Mesenchymal stem cell (in vitro differentiated cells and primary cell): ENCODE measurements around the gene NUP214.

Experiments
- DNase-seq: peaks from one replicate; pipeline ENCODE4 v3.0.0-alpha.2; 2013
- H2AFZ ChIP-seq: one replicate; pipeline ENCODE4 v1.6.1; 2013; ENCODE audit warnings: low read depth, mild to moderate bottlenecking, control low read depth, inconsistent platforms, low read length, moderate library complexity
- H2AK5ac ChIP-seq: 2 replicates; pipeline ENCODE4 v1.6.1; 2013; ENCODE audit warnings: low read length, moderate library complexity, mild to moderate bottlenecking, inconsistent platforms; ENCODE audit not compliant: severe bottlenecking
- H2BK120ac ChIP-seq: one replicate; pipeline ENCODE4 v1.6.1; 2013; ENCODE audit warnings: low read depth, mild to moderate bottlenecking, inconsistent platforms, low read length, moderate library complexity
- H2BK12ac ChIP-seq, 2 experiments: one replicate each; pipeline ENCODE4 v1.6.1; 2013; ENCODE audit warnings: inconsistent platforms in 2 of 2, low read length in 2 of 2, mild to moderate bottlenecking in 2 of 2, moderate library complexity in 2 of 2, control low read depth in 1 of 2
- H2BK15ac ChIP-seq: one replicate; pipeline ENCODE4 v1.6.1; 2013; ENCODE audit warnings: mild to moderate bottlenecking, low read depth, inconsistent platforms; ENCODE audit not compliant: poor library complexity, severe bottlenecking
- H2BK5ac ChIP-seq: 2 replicates; pipeline ENCODE4 v1.6.1; 2013; ENCODE audit warnings: low read depth, mild to moderate bottlenecking, low read length, control low read depth, inconsistent platforms; ENCODE audit not compliant: poor library complexity, severe bottlenecking
- H3K14ac ChIP-seq, 2 experiments: one replicate each; pipeline ENCODE4 v1.6.1; 2013; ENCODE audit warnings: inconsistent platforms in 2 of 2, low read length in 2 of 2, control low read depth in 1 of 2, mild to moderate bottlenecking in 1 of 2, moderate library complexity in 1 of 2
- H3K18ac ChIP-seq, 2 experiments: one replicate each; pipeline ENCODE4 v1.6.1; 2013; ENCODE audit warnings: inconsistent platforms in 2 of 2, low read length in 2 of 2, control low read depth in 1 of 2, low read depth in 1 of 2, mild to moderate bottlenecking in 1 of 2
- H3K23ac ChIP-seq, 2 experiments: one replicate each; pipeline ENCODE4 v1.6.1; 2013; ENCODE audit warnings: inconsistent platforms in 2 of 2, low read length in 2 of 2, mild to moderate bottlenecking in 2 of 2, moderate library complexity in 2 of 2, control low read depth in 1 of 2
- H3K27ac ChIP-seq: 2 replicates; pipeline ENCODE4 v1.5.1; 2013; ENCODE audit warnings: mild to moderate bottlenecking, moderate library complexity, low read length, control low read depth, inconsistent platforms; ENCODE audit not compliant: poor library complexity, severe bottlenecking
- H3K27me3 ChIP-seq, 2 experiments: 2 replicates each; pipeline versions ENCODE4 v1.6.1 to v1.7.0; 2013; ENCODE audit warnings: low read length in 2 of 2, mild to moderate bottlenecking in 2 of 2, moderate library complexity in 2 of 2, control low read depth in 1 of 2, inconsistent platforms in 1 of 2; ENCODE audit not compliant: control insufficient read depth in 1 of 2, insufficient read depth in 1 of 2
- H3K36me3 ChIP-seq, 2 experiments: 2 replicates each; pipeline versions ENCODE4 v1.6.1 to v1.7.0; 2013; ENCODE audit warnings: low read length in 2 of 2, control low read depth in 1 of 2, inconsistent platforms in 1 of 2, low read depth in 1 of 2, mild to moderate bottlenecking in 1 of 2; ENCODE audit not compliant: insufficient read depth in 2 of 2, control insufficient read depth in 1 of 2
- H3K4ac ChIP-seq, 2 experiments: one replicate each; pipeline ENCODE4 v1.6.1; 2013; ENCODE audit warnings: inconsistent platforms in 2 of 2, low read length in 2 of 2, mild to moderate bottlenecking in 2 of 2, moderate library complexity in 2 of 2, control low read depth in 1 of 2, low read depth in 1 of 2
- H3K4me1 ChIP-seq: 2 replicates; pipeline ENCODE4 v1.6.1; 2013; ENCODE audit warnings: low read depth, low read length, control low read depth; ENCODE audit not compliant: control insufficient read depth, insufficient read depth
- H3K4me2 ChIP-seq: 2 replicates; pipeline ENCODE4 v1.6.1; 2013; ENCODE audit warnings: low read length, mild to moderate bottlenecking, inconsistent platforms; ENCODE audit not compliant: poor library complexity, severe bottlenecking
- H3K4me3 ChIP-seq, 2 experiments: 2 replicates each; pipeline versions ENCODE4 v1.5.1 to v1.7.0; 2013; ENCODE audit warnings: low read length in 2 of 2, mild to moderate bottlenecking in 2 of 2, control low read depth in 1 of 2, low read depth in 1 of 2; ENCODE audit not compliant: insufficient read depth in 1 of 2
- H3K79me1 ChIP-seq: replicated peaks from 2 replicates; pipeline ENCODE4 v1.6.1; 2013; ENCODE audit warnings: mild to moderate bottlenecking, control low read depth, low read length, inconsistent platforms; ENCODE audit not compliant: poor library complexity, severe bottlenecking
- H3K9ac ChIP-seq: 2 replicates; pipeline ENCODE4 v1.7.0; 2013; ENCODE audit warnings: mild to moderate bottlenecking, low read length, moderate library complexity
- H3K9me3 ChIP-seq: 2 replicates; pipeline ENCODE4 v1.7.0; 2013; ENCODE audit warnings: mild to moderate bottlenecking, low read length; ENCODE audit not compliant: control insufficient read depth
- H4K8ac ChIP-seq: one replicate; pipeline ENCODE4 v1.6.1; 2013; ENCODE audit warnings: inconsistent platforms, mild to moderate bottlenecking, low read length, moderate library complexity
- H4K91ac ChIP-seq: one replicate; pipeline ENCODE4 v1.6.1; 2013; ENCODE audit warnings: mild to moderate bottlenecking, low read length, inconsistent platforms
- WGBS: methylation state at CpG from one replicate; pipeline ENCODE4 v1.1.7; 2013; ENCODE audit warnings: mixed read lengths; 5-methylcytosine and 5-hydroxymethylcytosine counted together

The NUP214 gene

DNA sequence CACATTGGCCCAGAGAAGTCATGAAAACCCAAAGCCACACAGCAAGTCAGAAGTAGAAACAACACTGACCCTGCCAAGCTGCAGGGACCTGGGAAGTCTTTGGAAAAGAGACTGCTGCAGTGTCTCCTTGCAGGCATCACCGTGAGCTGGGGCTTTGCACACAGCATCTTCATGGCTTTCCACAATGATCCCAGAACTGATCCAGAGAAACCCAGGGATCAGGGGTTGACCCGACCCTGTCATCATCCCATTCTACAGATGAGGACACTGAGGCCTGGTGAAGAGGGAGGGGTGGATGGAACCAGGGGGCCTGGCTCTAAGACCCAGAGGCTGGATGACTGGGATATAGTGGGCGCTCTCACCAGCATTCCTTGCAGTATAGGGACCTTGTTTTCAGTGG, 155.3 kb downstream of the NUP214 start:
- H3K4me1 ChIP-seq = peaks cover 23% of the 10 kb centered on the region
- 87% methylated on average over 2 of the region's 3 CpGs for WGBS

DNA sequence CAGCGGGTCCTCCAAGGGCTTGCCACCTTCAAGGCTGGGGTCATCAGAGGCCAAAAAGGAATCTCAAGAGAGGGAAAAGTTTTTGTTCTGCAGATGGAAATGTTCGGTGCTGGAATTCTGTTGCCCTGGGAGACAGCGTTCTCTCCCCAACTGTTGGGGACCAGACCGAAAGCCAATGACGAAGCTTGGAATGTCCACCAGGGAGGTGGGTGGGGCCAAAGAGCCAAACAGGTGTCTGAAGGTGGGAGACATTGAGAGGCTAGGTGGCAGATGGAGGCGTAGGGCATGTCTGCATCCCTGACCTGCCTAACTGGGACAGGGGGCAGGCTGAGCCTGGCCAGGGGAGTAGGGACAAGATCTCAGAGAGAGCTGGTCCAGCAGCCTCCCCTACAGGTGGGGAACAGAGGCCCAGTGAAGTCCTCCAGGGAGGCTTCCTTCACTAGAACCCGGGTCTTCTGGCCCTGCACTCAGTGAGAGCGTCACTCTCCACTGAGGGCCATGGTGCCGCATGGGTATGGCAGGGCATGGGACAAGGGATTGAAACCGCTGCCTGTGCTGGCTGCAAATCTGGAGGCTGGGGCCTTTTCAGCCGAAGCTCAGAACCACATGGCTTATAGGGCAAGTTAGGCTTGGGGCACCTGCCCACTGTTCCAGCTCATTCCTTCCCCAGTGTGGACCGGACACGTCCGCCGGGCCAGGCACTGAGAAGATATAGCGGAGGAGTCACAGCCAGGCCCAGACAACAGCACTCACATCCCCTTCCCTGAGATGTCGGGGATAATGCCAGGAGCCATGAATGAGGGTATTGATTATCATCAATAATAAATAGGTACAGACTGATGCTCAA, 156.0 kb downstream of the NUP214 start:
- no peaks in the 10 kb centered on the region for H3K36me3 ChIP-seq
- H3K4me1 ChIP-seq = peaks cover 22% of the 10 kb centered on the region
- H2BK120ac ChIP-seq = no peak overlapping the region
- no peak for DNase-seq
- H4K91ac ChIP-seq = no peak overlapping the region
- H3K79me1 ChIP-seq = no peaks in the 10 kb centered on the region
- WGBS = 85% methylated on average over 15 of the region's 17 CpGs
- no peak overlapping the region for H2BK12ac ChIP-seq
- H2AFZ ChIP-seq = no peak overlapping the region
- H3K14ac ChIP-seq = no peak overlapping the region
- no peak overlapping the region for H3K23ac ChIP-seq
- H3K27ac ChIP-seq = no peak overlapping the region
- H3K4ac ChIP-seq = no peak overlapping the region
- H2BK15ac ChIP-seq = no peak overlapping the region
- H4K8ac ChIP-seq = no peak overlapping the region
- H3K4me3 ChIP-seq = no peak overlapping the region
- H3K18ac ChIP-seq = no peak overlapping the region
- no peak overlapping the region for H3K9ac ChIP-seq
- no peak overlapping the region for H2BK5ac ChIP-seq
- H3K9me3 ChIP-seq = no peaks in the 10 kb centered on the region
- no peak overlapping the region for H2AK5ac ChIP-seq
- peaks cover 48 to 55% of the 10 kb centered on the region in 2 experiments for H3K27me3 ChIP-seq
- no peak overlapping the region for H3K4me2 ChIP-seq

More for the DNA sequence above, 155.3 kb downstream of the NUP214 start:
- Histone ChIP-seq H3K79me1 (no peaks in the 10 kb centered on the region), H2BK12ac (no peak overlapping the region), H2BK120ac (no peak overlapping the region), H3K4me2 (no peak overlapping the region), H3K23ac (no peak overlapping the region), H3K4me3 (no peak overlapping the region), H4K91ac (no peak overlapping the region), H3K27ac (no peak overlapping the region), H3K9ac (no peak overlapping the region), H2AFZ (no peak overlapping the region), H3K27me3 (peaks cover 54 to 62% of the 10 kb centered on the region in 2 experiments), H3K36me3 (no peaks in the 10 kb centered on the region), H3K18ac (no peak overlapping the region), H3K9me3 (no peaks in the 10 kb centered on the region), H4K8ac (no peak overlapping the region), H2AK5ac (no peak overlapping the region), H2BK5ac (no peak overlapping the region), H3K4ac (no peak overlapping the region), H2BK15ac (no peak overlapping the region), H3K14ac (no peak overlapping the region)
- DNase-seq = no peak

- H3K9ac ChIP-seq = no peak overlapping the region
- H2BK15ac ChIP-seq = no peak overlapping the region
- H3K36me3 ChIP-seq = no peaks in the 10 kb centered on the region
- no peak overlapping the region for H4K8ac ChIP-seq
- no peak overlapping the region for H2BK120ac ChIP-seq
- H2BK12ac ChIP-seq = no peak overlapping the region
- no peak overlapping the region for H2AFZ ChIP-seq
- no peak overlapping the region for H3K4me2 ChIP-seq
- no peak overlapping the region for H2BK5ac ChIP-seq
- H4K91ac ChIP-seq = peak overlapping the region; percentile 5
- H3K79me1 ChIP-seq = no peaks in the 10 kb centered on the region
- peaks cover 47 to 55% of the 10 kb centered on the region in 2 experiments for H3K27me3 ChIP-seq
- H3K4me3 ChIP-seq = no peak overlapping the region
- H3K4me1 ChIP-seq = peaks cover 15% of the 10 kb centered on the region
- DNase-seq = no peak
- no peak overlapping the region for H2AK5ac ChIP-seq
- no peaks in the 10 kb centered on the region for H3K9me3 ChIP-seq
- H3K23ac ChIP-seq = peak overlapping the region in 1 of 2 experiments; percentile 36
- 81% methylated on average over 3 of the region's 4 CpGs for WGBS
- no peak overlapping the region for H3K27ac ChIP-seq
- H3K18ac ChIP-seq = no peak overlapping the region
- no peak overlapping the region for H3K4ac ChIP-seq
- no peak overlapping the region for H3K14ac ChIP-seq
Measured at GRCh38 chr9:131282175-131282574, 156.8 kb downstream of the NUP214 start.

GRCh38 chr9:131282688-131283422, 157.5 kb downstream of the NUP214 start:
- H3K4me1 ChIP-seq = peaks cover 12% of the 10 kb centered on the region
- 4% methylated on average over 45 of the region's 61 CpGs for WGBS

More at GRCh38 chr9:131282688-131283422, 157.5 kb downstream of the NUP214 start:
- H3K9ac ChIP-seq = no peak overlapping the region
- no peak overlapping the region for H2BK15ac ChIP-seq
- no peak overlapping the region for H3K4me3 ChIP-seq
- no peak overlapping the region for H3K18ac ChIP-seq
- H3K4me2 ChIP-seq = peak overlapping the region; percentile 65
- no peak overlapping the region for H4K91ac ChIP-seq
- no peaks in the 10 kb centered on the region for H3K79me1 ChIP-seq
- no peak overlapping the region for H2BK5ac ChIP-seq
- no peak overlapping the region for H3K27ac ChIP-seq
- H3K9me3 ChIP-seq = no peaks in the 10 kb centered on the region
- peak; percentile 37 for DNase-seq
- no peak overlapping the region for H2BK12ac ChIP-seq
- no peak overlapping the region for H2AFZ ChIP-seq
- H3K27me3 ChIP-seq = peaks cover 47 to 55% of the 10 kb centered on the region in 2 experiments
- H2AK5ac ChIP-seq = no peak overlapping the region
- H2BK120ac ChIP-seq = no peak overlapping the region
- no peak overlapping the region for H4K8ac ChIP-seq
- no peak overlapping the region for H3K23ac ChIP-seq
- no peak overlapping the region for H3K14ac ChIP-seq
- no peaks in the 10 kb centered on the region for H3K36me3 ChIP-seq
- H3K4ac ChIP-seq = no peak overlapping the region
